ENCODE results near the gene MT1M.

- TF ChIP-seq GTF2F1 (IDR thresholded peaks at IDR 0.05; ENCODE audit: borderline replicate concordance, low read depth, low read length), result no peak
- TF ChIP-seq ATF2 (IDR thresholded peaks at IDR 0.05; ENCODE audit: low read length), result no peak
- TF ChIP-seq CTCF (IDR thresholded peaks at IDR 0.05; ENCODE audit: control extremely low read depth in 1 of 3, insufficient read depth in 1 of 3, low read depth in 1 of 3, low read length in 3 of 3), result no peak
- TF ChIP-seq POLR2A (IDR thresholded peaks at IDR 0.05; ENCODE audit: control extremely low read depth in 1 of 2, low read depth in 2 of 2, low read length in 2 of 2), result no peak
- TF ChIP-seq USF2 (IDR thresholded peaks at IDR 0.05; ENCODE audit: low read length), result no peak
- TF ChIP-seq POLR2AphosphoS5 (IDR thresholded peaks at IDR 0.05; ENCODE audit: low read depth, low read length), result no peak
- TF ChIP-seq EZH2 (IDR thresholded peaks at IDR 0.05; ENCODE audit: low read depth, low read length, severe bottlenecking), result no peak
These were observed 20.1 kb downstream of the MT1M start for GRCh38 chr16:56652600-56652999.

Measured in H1 (cell line).